K562 (cell line): ENCODE results near the gene CCDC186. TPM values are rescaled to one million over a fixed set of nuclear protein-coding genes. Genes with fewer than 3 reads are reported as not detected.

ENCODE experiments used
- ATAC-seq: fragments of 200-7000 bp; cut with Tn5 transposase; 3 replicates; pipeline ENCODE4 v1.9.1; 2020; ENCODE audit warnings: moderate library complexity
- BruUV-seq: library from RNA; stranded (reverse); fragments of 400-500 nt; replicated peaks from 2 replicates; lab custom pipeline; 2021; lab: Mats Ljungman, UMichigan
- CTCF ChIA-PET: fragments of 300-600 bp; formaldehyde crosslinking; extraction: SDS; loops from one replicate; lab custom pipeline; 2021; ENCODE audit warnings: low intra/inter-chr PET ratio; lab: Yijun Ruan, JAX
- POLR2A ChIA-PET: fragments of 300-600, 350-650 bp; sonication (Branson Sonifier 250); formaldehyde crosslinking; extraction: SDS; loops from one replicate; lab custom pipeline; 2021; ENCODE audit warnings: antibody characterized with exemption, inconsistent platforms; lab: Yijun Ruan, JAX
- DNase-seq, 4 experiments: peaks; one replicate each; pipeline versions ENCODE4 v3.0.0 to v3.0.0-alpha.2; 2011 to 2018; ENCODE audit warnings: low spot score in 3 of 4, mixed read lengths in 3 of 4; ENCODE audit errors: extremely low read depth in 1 of 4
- FAIRE-seq: peaks from 2 replicates; lab custom pipeline; 2011; peaks lifted over from hg19 to GRCh38; lab: Jason Lieb, UNC
- H2AFZ ChIP-seq: 2 replicates; pipeline ENCODE4 v1.6.0; 2011; ENCODE audit warnings: low read depth, low read length, control low read depth, inconsistent platforms
- H3K27ac ChIP-seq: fragments of 200-600 bp; 3 replicates; pipeline ENCODE4 v1.8.0; 2011; ENCODE audit warnings: low read depth, mild to moderate bottlenecking, control low read depth, inconsistent platforms, low read length, moderate library complexity, mixed read lengths; ENCODE audit errors: extremely low read depth
- H3K27me3 ChIP-seq, 2 experiments: fragments of 300-600 bp in 1 of 2; 2 replicates in 1 of 2; 3 replicates in 1 of 2; pipeline versions ENCODE4 v1.6.0 to v1.8.0; 2011; ENCODE audit warnings: inconsistent platforms in 2 of 2, low read length in 2 of 2, mild to moderate bottlenecking in 1 of 2, mixed read lengths in 1 of 2, moderate library complexity in 1 of 2; ENCODE audit not compliant: control insufficient read depth in 2 of 2, insufficient read depth in 2 of 2
- H3K36me3 ChIP-seq: fragments of 300-600 bp; 3 replicates; pipeline ENCODE4 v1.8.0; 2011; ENCODE audit warnings: mild to moderate bottlenecking, low read length, inconsistent platforms; ENCODE audit not compliant: control insufficient read depth, insufficient read depth
- H3K4me1 ChIP-seq, 2 experiments: fragments of 200-600 bp in 1 of 2; replicated peaks in 1 of 2; 2 replicates in 1 of 2; 3 replicates in 1 of 2; pipeline versions ENCODE4 v1.5.1 to v1.8.0; 2011; ENCODE audit warnings: inconsistent platforms in 2 of 2, low read length in 2 of 2, mild to moderate bottlenecking in 1 of 2, mixed read lengths in 1 of 2, moderate library complexity in 1 of 2; ENCODE audit not compliant: control insufficient read depth in 2 of 2, insufficient read depth in 2 of 2
- H3K4me2 ChIP-seq: 2 replicates; pipeline ENCODE4 v1.6.1; 2011; ENCODE audit warnings: low read length, control low read depth, inconsistent platforms, mixed read lengths; ENCODE audit not compliant: insufficient read depth
- H3K4me3 ChIP-seq: fragments of 200-600 bp; sonication (generic), shearing (Covaris generic); 2 replicates; pipeline ENCODE4 v1.5.1; 2016; ENCODE audit warnings: control low read depth, inconsistent platforms
- H3K79me2 ChIP-seq: fragments of 200-600 bp; 3 replicates; pipeline ENCODE4 v1.8.0; 2011; ENCODE audit warnings: low read length, inconsistent platforms; ENCODE audit not compliant: control insufficient read depth, insufficient read depth
- H3K9ac ChIP-seq, 2 experiments: 2 replicates each; pipeline versions ENCODE4 v1.6.0 to v1.6.1; 2011; ENCODE audit warnings: low read depth in 2 of 2, low read length in 2 of 2, control low read depth in 1 of 2, inconsistent platforms in 1 of 2, mild to moderate bottlenecking in 1 of 2, mixed read lengths in 1 of 2; ENCODE audit not compliant: insufficient read depth in 1 of 2
- H3K9me1 ChIP-seq: one replicate; pipeline ENCODE4 v1.6.0; 2011; ENCODE audit warnings: inconsistent platforms, mild to moderate bottlenecking, low read length, moderate library complexity; ENCODE audit not compliant: control insufficient read depth, insufficient read depth
- H3K9me3 ChIP-seq: replicated peaks from 2 replicates; pipeline ENCODE4 v1.5.1; 2011; ENCODE audit warnings: low read depth, low read length, inconsistent platforms; ENCODE audit not compliant: control insufficient read depth, insufficient read depth
- H4K20me1 ChIP-seq: replicated peaks from 2 replicates; pipeline ENCODE4 v1.6.1; 2011; ENCODE audit warnings: low read length, inconsistent platforms, mixed read lengths; ENCODE audit not compliant: control insufficient read depth, insufficient read depth
- CBX2 ChIP-seq: fragments of 200-600 bp; sonication (generic); IDR thresholded peaks from one replicate; pipeline ENCODE4 v1.6.1; 2012; ENCODE audit warnings: mild to moderate bottlenecking, low read length, inconsistent platforms; ENCODE audit not compliant: insufficient read depth, poor library complexity, severe bottlenecking
- HIVEP1 ChIP-seq: fragments of 250-450 bp; sonication (Bioruptor Pico); IDR thresholded peaks from 2 replicates; pipeline ENCODE4 v1.4.0; 2020; ENCODE audit warnings: mild to moderate bottlenecking
- IRF9 ChIP-seq: fragments of 450-650 bp; IDR thresholded peaks from 2 replicates; pipeline ENCODE4 v1.6.1; 2016; ENCODE audit warnings: missing biosample characterization, missing genetic modification characterization
- MEIS2 ChIP-seq: fragments of 450-650 bp; IDR thresholded peaks from 2 replicates; pipeline ENCODE4 v1.6.1; 2014; ENCODE audit warnings: mild to moderate bottlenecking; ENCODE audit not compliant: partially characterized antibody
- PREB ChIP-seq: sonication (generic); formaldehyde crosslinking; IDR thresholded peaks from 2 replicates; pipeline ENCODE4 v1.8.1; 2023; ENCODE audit warnings: mild to moderate bottlenecking, missing genetic modification reagents
- RFX1 ChIP-seq: fragments of 450-650 bp; IDR thresholded peaks from 2 replicates; pipeline ENCODE4 v1.6.1; 2016; ENCODE audit warnings: mild to moderate bottlenecking, moderate library complexity
- SMC3 ChIP-seq: conservative IDR thresholded peaks from 2 replicates; pipeline ENCODE4 v1.6.1; 2011; ENCODE audit warnings: low read depth, low read length, improper control_type of control experiment; ENCODE audit not compliant: insufficient read depth
- THRB ChIP-seq: fragments of 450-650 bp; formaldehyde crosslinking; conservative IDR thresholded peaks from 2 replicates; pipeline ENCODE4 v1.4.0; 2022; ENCODE audit warnings: mild to moderate bottlenecking, missing genetic modification characterization
- YBX1 ChIP-seq: fragments of 450-650 bp; IDR thresholded peaks from 2 replicates; pipeline ENCODE4 v1.7.1; 2016; ENCODE audit warnings: mild to moderate bottlenecking
- ZBTB12 ChIP-seq: fragments of 250-450 bp; sonication (Bioruptor Pico); IDR thresholded peaks from 2 replicates; pipeline ENCODE4 v1.4.0; 2020
- WGBS: fragments of 100-300 bp; shearing (Covaris generic); methylation state at CpG from one replicate; pipeline ENCODE4 v1.1.6; 2016; ENCODE audit warnings: low coverage, mixed read lengths; ENCODE audit not compliant: insufficient coverage; ENCODE audit errors: missing lambda C conversion rate; 5-methylcytosine and 5-hydroxymethylcytosine counted together
- in situ Hi-C: fragments of 300-500 bp; cut with MboI; formaldehyde crosslinking; loops from 4 replicates; pipeline ENCODE4 v1.15.0; 2018; ENCODE audit warnings: inconsistent platforms, mixed read lengths
- intact Hi-C: fragments of 100-400 bp; cut with micrococcal nuclease; formaldehyde crosslinking; loops from 2 replicates; pipeline ENCODE4 v1.14.2; 2022
- polyA plus RNA-seq, 8 experiments: library from polyadenylated mRNA; depleted of rRNA in 4 of 8; stranded (reverse) in 5 of 8; unstranded in 3 of 8; fragments of >200 nt; fragmentation: Nextera tagmentation in 2 of 8; fragmentation: Illumina TruSeq in 1 of 8; extraction: Ambion mirVana in 2 of 8; extraction: Trizol in 1 of 8; gene quantifications; 2 replicates each; pipeline versions ENCODE4 v1.2.1 to v1.2.3, GENCODE V29; 2011 to 2014; ENCODE audit warnings: inconsistent platforms in 1 of 8, missing spikeins in 1 of 8
- total RNA-seq, 7 experiments: library from RNA; depleted of rRNA in 6 of 7; stranded (reverse); fragments of >200 nt in 6 of 7; fragmentation: Illumina TruSeq in 2 of 7; extraction: Trizol in 2 of 7; gene quantifications; 2 replicates each; pipeline versions ENCODE4 v1.2.1 to v1.2.3, GENCODE V29; 2011 to 2021; ENCODE audit warnings: low replicate concordance in 1 of 7

Gene CCDC186
- total and polyA plus RNA-seq, 9 of the 15 experiments (the other 6 are each of a cell fraction or from before 2014, with no cell fraction given), result 2.0 to 7.5 (median 4.7) TPM

DNA sequence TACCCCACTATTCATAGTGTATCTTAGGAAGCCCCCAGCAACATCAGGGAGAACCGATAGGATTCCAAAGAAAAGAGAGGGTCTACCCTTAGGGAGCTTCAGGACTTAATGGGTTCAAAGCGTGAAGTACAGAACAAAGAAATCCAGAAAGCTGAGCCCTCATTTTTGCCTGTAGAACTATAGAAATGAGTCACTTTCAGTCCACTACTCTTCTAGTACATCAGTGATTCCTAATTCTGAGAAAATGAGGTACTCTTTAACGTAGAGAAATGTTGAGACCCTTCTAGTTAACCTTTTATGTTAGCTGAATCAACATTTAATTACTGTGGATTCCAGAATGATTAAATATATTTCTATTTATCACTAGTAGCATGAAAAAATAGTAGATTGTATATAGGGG, 6.9 kb upstream of the CCDC186 start:
- Histone ChIP-seq H3K27ac (no peak overlapping the region), H3K36me3 (no peaks in the 10 kb centered on the region), H3K79me2 (no peaks in the 10 kb centered on the region), H3K4me1 (no peaks in the 10 kb centered on the region), H3K9me3 (no peaks in the 10 kb centered on the region), H3K4me3 (no peak overlapping the region), H4K20me1 (no peaks in the 10 kb centered on the region)
- FAIRE-seq (no peak), DNase-seq (no peak)
- TF ChIP-seq PREB, result no peak
- TF ChIP-seq MEIS2, result no peak
- TF ChIP-seq HIVEP1 (CRISPR knock-in tag), result no peak
- no peak for TF ChIP-seq RFX1
- TF ChIP-seq THRB (CRISPR knock-in tag), result no peak
- no peak for TF ChIP-seq IRF9 (tag)
- no peak for TF ChIP-seq YBX1
- no peak for TF ChIP-seq CBX2
- no peak for TF ChIP-seq SMC3
- TF ChIP-seq ZBTB12, result no peak
- TF ChIP-seq, all 486 proteins: peak for 0
- no TSS peak for BruUV-seq
- CTCF ChIA-PET, result no interaction called here
- intact Hi-C loops (no loop called here), in situ Hi-C loops (no loop called here)
- POLR2A ChIA-PET, result interaction anchor here (1.2 kb wide), 1 partner anchor 18 kb away, joined by 3 read pairs; no protein-coding TSS in a partner anchor
- no peak for ATAC-seq
- no peak overlapping the region for H3K9ac ChIP-seq
- H2AFZ ChIP-seq, result no peak overlapping the region
- no peaks in the 10 kb centered on the region; a peak in 2 of 5 replicates for H3K27me3 ChIP-seq
- H3K9me1 ChIP-seq, result no peaks in the 10 kb centered on the region
- 19% methylated on average over 3 of the region's 3 CpGs for WGBS
- H3K4me2 ChIP-seq, result no peak overlapping the region
